CD14-positive monocyte (primary cell): ENCODE results near the gene EPHB2. TPM values are rescaled to one million over a fixed set of nuclear protein-coding genes. Genes with fewer than 3 reads are reported as not detected.

Source experiments
- DNase-seq, 3 donors: peaks; one replicate each; pipeline ENCODE4 v3.0.0-alpha.2; 2011 to 2022
- H2AFZ ChIP-seq: 2 replicates; pipeline ENCODE4 v1.6.0; 2012; ENCODE audit warnings: mild to moderate bottlenecking, low read depth, low read length, inconsistent platforms; ENCODE audit not compliant: insufficient read depth, poor library complexity, severe bottlenecking
- H3K27ac ChIP-seq, 2 donors: 1 replicate in 1 of 2; 2 replicates in 1 of 2; pipeline ENCODE4 v1.5.1; 2012 to 2013; ENCODE audit warnings: low read length in 2 of 2, control low read depth in 1 of 2, inconsistent platforms in 1 of 2, low read depth in 1 of 2, mild to moderate bottlenecking in 1 of 2
- H3K27me3 ChIP-seq, 2 donors: one replicate each; pipeline versions ENCODE4 v1.6.0 to v1.6.1; 2011 to 2013; ENCODE audit warnings: low read length in 2 of 2; ENCODE audit not compliant: control insufficient read depth in 2 of 2, insufficient read depth in 2 of 2
- H3K36me3 ChIP-seq, 2 donors: replicated peaks in 1 of 2; 1 replicate in 1 of 2; 2 replicates in 1 of 2; pipeline versions ENCODE4 v1.5.1 to v1.6.1; 2012 to 2013; ENCODE audit warnings: low read length in 2 of 2, control low read depth in 1 of 2, inconsistent platforms in 1 of 2, mild to moderate bottlenecking in 1 of 2; ENCODE audit not compliant: insufficient read depth in 2 of 2, control insufficient read depth in 1 of 2
- H3K4me1 ChIP-seq, 2 donors: 1 replicate in 1 of 2; 2 replicates in 1 of 2; pipeline versions ENCODE4 v1.5.1 to v1.6.1; 2012 to 2013; ENCODE audit warnings: low read length in 2 of 2, control low read depth in 1 of 2, inconsistent platforms in 1 of 2, mild to moderate bottlenecking in 1 of 2, moderate library complexity in 1 of 2; ENCODE audit not compliant: insufficient read depth in 2 of 2, control insufficient read depth in 1 of 2
- H3K4me2 ChIP-seq: replicated peaks from 2 replicates; pipeline ENCODE3; 2012; ENCODE audit warnings: low read length, moderate library complexity, mild to moderate bottlenecking; ENCODE audit not compliant: poor library complexity, severe bottlenecking; ENCODE audit errors: extremely low read depth
- H3K4me3 ChIP-seq, 3 experiments: fragments of 200-600 bp in 1 of 3; sonication (generic) in 1 of 3; replicated peaks in 1 of 3; 1 replicate in 2 of 3; 2 replicates in 1 of 3; pipeline ENCODE4 v1.5.1; 2011 to 2013; ENCODE audit warnings: low read length in 3 of 3, mild to moderate bottlenecking in 3 of 3, control low read depth in 2 of 3, low read depth in 2 of 3, inconsistent platforms in 1 of 3, moderate library complexity in 1 of 3
- H3K79me2 ChIP-seq: 2 replicates; pipeline ENCODE4 v1.6.0; 2012; ENCODE audit warnings: mild to moderate bottlenecking, control low read depth, inconsistent platforms, low read length, moderate library complexity; ENCODE audit not compliant: insufficient read depth
- H3K9ac ChIP-seq: 2 replicates; pipeline ENCODE4 v1.6.0; 2017; ENCODE audit warnings: low read length, mild to moderate bottlenecking; ENCODE audit not compliant: insufficient read depth, poor library complexity, severe bottlenecking
- H3K9me3 ChIP-seq, 2 donors: replicated peaks in 1 of 2; 1 replicate in 1 of 2; 2 replicates in 1 of 2; pipeline versions ENCODE4 v1.5.1 to v1.6.1; 2012 to 2013; ENCODE audit warnings: low read length in 2 of 2, control low read depth in 1 of 2; ENCODE audit not compliant: control insufficient read depth in 1 of 2, insufficient read depth in 1 of 2
- H4K20me1 ChIP-seq: 2 replicates; pipeline ENCODE4 v1.6.0; 2012; ENCODE audit warnings: mild to moderate bottlenecking, low read length, control low read depth, moderate library complexity; ENCODE audit not compliant: insufficient read depth
- H3K27ac Mint-ChIP-seq, 7 donors: one replicate each; pipeline ENCODE4 v1.8.0; 2020; ENCODE audit warnings: mild to moderate bottlenecking in 7 of 7, mixed read lengths in 7 of 7, moderate library complexity in 6 of 7, inconsistent platforms in 2 of 7
- H3K27me3 Mint-ChIP-seq, 3 donors: one replicate each; pipeline ENCODE4 v1.8.0; 2021 to 2022; ENCODE audit warnings: low read depth in 3 of 3, mild to moderate bottlenecking in 3 of 3, mixed read lengths in 3 of 3, moderate library complexity in 3 of 3, inconsistent platforms in 1 of 3
- H3K36me3 Mint-ChIP-seq, 2 donors: one replicate each; pipeline ENCODE4 v1.8.0; 2020; ENCODE audit warnings: mixed read lengths in 2 of 2, inconsistent platforms in 1 of 2, mild to moderate bottlenecking in 1 of 2
- H3K4me1 Mint-ChIP-seq: one replicate; pipeline ENCODE4 v1.8.0; 2020; ENCODE audit warnings: mild to moderate bottlenecking, mixed read lengths
- H3K4me3 Mint-ChIP-seq, 2 donors: one replicate each; pipeline ENCODE4 v1.8.0; 2020; ENCODE audit warnings: mild to moderate bottlenecking in 2 of 2, mixed read lengths in 2 of 2, moderate library complexity in 1 of 2
- H3K9me3 Mint-ChIP-seq, 7 donors: one replicate each; pipeline ENCODE4 v1.8.0; 2020 to 2022; ENCODE audit warnings: mixed read lengths in 7 of 7, mild to moderate bottlenecking in 6 of 7, moderate library complexity in 6 of 7, inconsistent platforms in 2 of 7
- WGBS: methylation state at CpG from one replicate; pipeline ENCODE4 v1.1.5; 2013; ENCODE audit warnings: missing lambda C conversion rate; ENCODE audit not compliant: insufficient coverage; 5-methylcytosine and 5-hydroxymethylcytosine counted together
- intact Hi-C, 2 donors: fragments of 100-400 bp; cut with micrococcal nuclease; formaldehyde crosslinking; loops; one replicate each; pipeline versions ENCODE4 v1.15.0 to v1.15.1; 2023
- polyA plus RNA-seq, 3 donors: library from polyadenylated mRNA; depleted of rRNA in 1 of 3; unstranded in 2 of 3; stranded (reverse) in 1 of 3; fragments of 300-500 nt in 2 of 3; fragments of >200 nt in 1 of 3; fragmentation: Illumina TruSeq in 2 of 3; gene quantifications; 1 replicate in 2 of 3; 2 replicates in 1 of 3; pipeline ENCODE4 v1.2.3, GENCODE V29; 2012 to 2021
- TF ChIP-seq, protein P1 (sequence below): fragments of 200-600 bp; IDR thresholded peaks from one replicate; pipeline ENCODE4 v1.8.0; 2022; ENCODE audit warnings: antibody characterized with exemption, mild to moderate bottlenecking

EPHB2 gene
- polyA plus RNA-seq, 3 donors: 2.9 to 5.6 (median 3.4) TPM

DNA sequence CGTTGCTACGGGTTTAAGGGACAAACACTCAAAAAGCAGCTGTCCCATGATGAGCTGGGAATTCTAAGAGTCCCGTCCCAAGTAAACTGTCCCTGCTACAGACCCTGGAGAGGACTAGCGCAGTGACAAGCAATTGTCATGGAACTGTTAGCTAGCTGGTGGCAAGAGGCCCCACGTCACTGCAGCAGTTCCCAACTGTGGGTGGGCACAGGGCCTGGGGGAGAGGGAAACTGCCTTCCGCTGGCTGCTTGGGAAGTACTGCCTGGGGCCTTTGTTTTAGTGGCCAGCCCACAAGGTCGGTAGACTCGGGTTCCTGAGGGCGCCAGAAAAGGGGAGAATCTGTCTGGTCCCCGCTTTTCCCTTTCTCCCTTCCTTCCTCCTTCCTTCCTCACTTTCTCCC, 164.6 kb downstream of the EPHB2 start:
- DNase-seq: no peak
- peaks cover 0 to 4% (median 2%) of the 10 kb centered on the region in 3 donors for H3K27me3 Mint-ChIP-seq
- Histone ChIP-seq H2AFZ (no peak overlapping the region), H3K36me3 (no peaks in the 10 kb centered on the region), H3K27ac (no peak overlapping the region), H3K4me2 (no peak overlapping the region), H3K27me3 (no peaks in the 10 kb centered on the region), H3K9ac (no peak overlapping the region), H3K4me1 (no peaks in the 10 kb centered on the region), H3K9me3 (no peaks in the 10 kb centered on the region), H3K79me2 (no peaks in the 10 kb centered on the region), H4K20me1 (no peaks in the 10 kb centered on the region), H3K4me3 (no peak overlapping the region)
- no peaks in the 10 kb centered on the region for H3K4me1 Mint-ChIP-seq
- TF ChIP-seq, protein P1, sequence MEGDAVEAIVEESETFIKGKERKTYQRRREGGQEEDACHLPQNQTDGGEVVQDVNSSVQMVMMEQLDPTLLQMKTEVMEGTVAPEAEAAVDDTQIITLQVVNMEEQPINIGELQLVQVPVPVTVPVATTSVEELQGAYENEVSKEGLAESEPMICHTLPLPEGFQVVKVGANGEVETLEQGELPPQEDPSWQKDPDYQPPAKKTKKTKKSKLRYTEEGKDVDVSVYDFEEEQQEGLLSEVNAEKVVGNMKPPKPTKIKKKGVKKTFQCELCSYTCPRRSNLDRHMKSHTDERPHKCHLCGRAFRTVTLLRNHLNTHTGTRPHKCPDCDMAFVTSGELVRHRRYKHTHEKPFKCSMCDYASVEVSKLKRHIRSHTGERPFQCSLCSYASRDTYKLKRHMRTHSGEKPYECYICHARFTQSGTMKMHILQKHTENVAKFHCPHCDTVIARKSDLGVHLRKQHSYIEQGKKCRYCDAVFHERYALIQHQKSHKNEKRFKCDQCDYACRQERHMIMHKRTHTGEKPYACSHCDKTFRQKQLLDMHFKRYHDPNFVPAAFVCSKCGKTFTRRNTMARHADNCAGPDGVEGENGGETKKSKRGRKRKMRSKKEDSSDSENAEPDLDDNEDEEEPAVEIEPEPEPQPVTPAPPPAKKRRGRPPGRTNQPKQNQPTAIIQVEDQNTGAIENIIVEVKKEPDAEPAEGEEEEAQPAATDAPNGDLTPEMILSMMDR: no peak
- H3K4me3 Mint-ChIP-seq: no peak overlapping the region
- no peaks in the 10 kb centered on the region for H3K36me3 Mint-ChIP-seq
- intact Hi-C loops: no loop called here
- 86% methylated on average over 5 of the region's 10 CpGs for WGBS
- H3K27ac Mint-ChIP-seq: no peak overlapping the region
- no peaks in the 10 kb centered on the region for H3K9me3 Mint-ChIP-seq

DNA sequence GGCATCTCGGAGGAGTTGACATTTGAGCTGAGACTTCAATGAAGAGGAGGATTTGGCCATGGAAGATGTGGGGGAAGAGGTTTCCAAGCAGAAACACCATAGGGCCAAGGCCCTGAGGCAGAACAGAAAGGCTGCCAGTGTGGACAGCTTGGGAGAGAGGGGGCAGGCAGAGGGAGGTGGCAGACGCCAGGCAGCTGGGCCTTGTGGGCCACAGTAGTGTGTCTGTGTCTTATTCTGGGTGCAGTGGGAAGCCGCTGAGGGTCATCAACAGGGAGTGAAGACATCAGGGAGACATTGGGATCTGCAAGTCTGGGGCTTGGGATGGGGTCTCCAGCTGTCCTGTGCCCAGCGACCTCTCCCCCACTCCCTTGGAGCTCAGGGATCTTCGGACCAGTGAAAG, 165.2 kb downstream of the EPHB2 start:
- Histone ChIP-seq H3K4me3 (no peak overlapping the region), H3K4me2 (no peak overlapping the region), H3K4me1 (no peaks in the 10 kb centered on the region), H2AFZ (no peak overlapping the region), H3K27ac (no peak overlapping the region), H3K27me3 (no peaks in the 10 kb centered on the region), H3K79me2 (no peaks in the 10 kb centered on the region), H4K20me1 (no peaks in the 10 kb centered on the region), H3K9me3 (no peaks in the 10 kb centered on the region), H3K36me3 (no peaks in the 10 kb centered on the region), H3K9ac (no peak overlapping the region)
- DNase-seq: no peak
- Mint-ChIP-seq H3K4me1 (no peaks in the 10 kb centered on the region), H3K4me3 (no peak overlapping the region), H3K36me3 (no peaks in the 10 kb centered on the region), H3K9me3 (no peaks in the 10 kb centered on the region), H3K27ac (no peak overlapping the region), H3K27me3 (peaks cover 0 to 4% (median 2%) of the 10 kb centered on the region in 3 donors)
- TF ChIP-seq, protein P1: no peak
- intact Hi-C loops: no loop called here
- 89% methylated on average over 2 of the region's 5 CpGs for WGBS
